H54 (cell line): ENCODE results near the gene RASAL3.

Source experiments
- DNase-seq: peaks from one replicate; pipeline ENCODE4 v3.0.0; 2011; ENCODE audit warnings: low spot score, mixed read lengths; ENCODE audit not compliant: insufficient read length
- FAIRE-seq: peaks from 3 replicates; lab custom pipeline; 2011; peaks lifted over from hg19 to GRCh38; lab: Jason Lieb, UNC
- POLR2A ChIP-seq: IDR thresholded peaks from 2 replicates; pipeline ENCODE4 v1.6.1; 2011; ENCODE audit warnings: low read depth, mild to moderate bottlenecking, low read length

The RASAL3 gene

GRCh38 chr19:15448778-15449619 is 15.3 kb downstream of the RASAL3 start:
- TF ChIP-seq POLR2A, result no peak
- no peak for DNase-seq
- FAIRE-seq, result no peak

DNA sequence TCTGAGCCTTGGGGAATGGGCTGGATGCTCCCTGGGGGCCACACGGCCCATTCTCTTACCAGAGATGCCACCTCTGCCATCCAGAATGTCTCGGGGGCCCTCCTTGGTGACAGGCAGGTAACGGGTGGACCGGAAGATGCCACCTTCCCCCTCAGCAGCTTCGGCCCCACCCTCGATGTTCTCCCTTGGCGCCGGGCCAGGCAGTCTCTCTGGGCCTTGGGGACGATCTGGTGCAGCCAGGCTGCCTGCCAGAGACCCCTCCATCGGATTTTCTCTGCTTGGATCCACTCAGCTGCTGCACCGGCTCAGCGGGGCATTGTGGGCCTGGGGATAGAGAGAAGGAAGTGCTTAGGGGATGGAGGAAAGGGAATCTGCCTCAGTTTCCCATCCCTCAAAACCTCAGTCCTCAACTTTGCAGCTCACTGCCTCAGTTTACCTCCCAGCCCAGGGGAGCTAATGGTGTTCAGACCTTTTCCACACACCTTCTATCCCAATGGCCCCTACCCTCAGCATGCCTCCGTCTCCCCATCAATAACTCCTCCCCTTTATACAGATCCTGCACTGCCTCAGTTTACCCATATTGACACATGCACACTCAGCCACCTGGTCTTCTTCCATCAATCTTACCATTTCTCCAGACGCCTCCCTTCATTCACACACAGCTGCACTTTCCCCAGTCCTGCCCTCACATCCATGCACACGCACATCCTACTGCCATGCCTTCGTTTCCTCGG is 16.1 kb downstream of the RASAL3 start:
- TF ChIP-seq POLR2A, result no peak

GRCh38 chr19:15447057-15447456 is 17.3 kb downstream of the RASAL3 start:
- TF ChIP-seq POLR2A, result no peak
- no peak for DNase-seq
- no peak for FAIRE-seq

More for the DNA sequence above, 16.1 kb downstream of the RASAL3 start:
- DNase-seq, result no peak
- no peak for FAIRE-seq

DNA sequence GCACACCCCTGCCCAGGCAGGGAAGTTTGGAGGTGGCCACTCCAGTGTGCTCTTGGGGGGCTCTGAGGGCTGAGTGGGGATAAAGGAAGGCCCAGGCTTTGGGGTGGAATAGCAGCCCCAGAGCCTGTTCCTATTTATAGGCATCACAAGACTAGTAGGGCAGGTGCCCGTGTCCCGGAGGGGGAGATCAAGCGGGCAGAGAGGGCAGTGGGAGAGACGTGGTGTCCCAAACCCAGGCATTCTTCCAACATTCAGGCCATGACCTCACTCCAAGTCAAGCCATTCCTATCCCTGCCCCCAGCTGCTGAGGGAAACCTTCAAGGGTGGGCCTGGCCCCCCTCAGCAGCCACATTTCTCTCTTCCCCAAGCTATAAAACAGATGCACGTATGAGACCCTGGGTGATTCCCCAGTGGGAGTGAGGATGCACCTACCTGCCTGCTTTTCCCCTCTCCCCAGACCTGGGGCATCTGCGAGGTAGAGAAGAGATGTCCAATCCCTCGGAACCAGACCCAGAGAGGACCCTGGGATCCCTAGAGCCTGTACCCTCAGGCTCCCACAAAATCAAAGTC is 18.5 kb downstream of the RASAL3 start:
- TF ChIP-seq POLR2A, result no peak
- no peak for DNase-seq
- no peak for FAIRE-seq

DNA sequence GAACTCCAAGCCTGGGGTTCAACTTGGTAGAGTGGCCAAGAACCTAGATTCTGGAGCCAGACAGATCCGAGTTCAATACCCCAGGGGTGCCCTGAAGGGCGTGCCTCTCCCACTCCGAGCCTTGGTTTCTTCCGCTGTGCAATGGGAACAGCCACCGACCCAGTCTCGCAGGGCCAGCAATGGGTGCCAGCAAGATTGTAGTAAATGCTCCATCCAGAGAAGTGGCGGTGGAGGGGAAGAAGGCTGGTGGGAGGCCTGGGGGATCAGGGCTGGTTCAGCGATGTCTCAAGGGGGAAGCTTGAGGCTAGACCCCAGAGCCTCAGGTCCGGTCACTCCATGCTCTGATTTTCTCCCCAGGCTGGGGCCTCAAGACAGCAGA is 19.1 kb downstream of the RASAL3 start:
- no peak for DNase-seq
- TF ChIP-seq POLR2A, result no peak
- no peak for FAIRE-seq

- no peak for TF ChIP-seq POLR2A
- DNase-seq (no peak), FAIRE-seq (no peak)
These were observed 19.7 kb downstream of the RASAL3 start for GRCh38 chr19:15444505-15445226.

- DNase-seq (no peak), FAIRE-seq (no peak)
- no peak for TF ChIP-seq POLR2A
These were observed 20.5 kb downstream of the RASAL3 start for GRCh38 chr19:15443838-15444237.

GRCh38 chr19:15443325-15443724 is 21.0 kb downstream of the RASAL3 start:
- FAIRE-seq (no peak), DNase-seq (no peak)
- no peak for TF ChIP-seq POLR2A

DNA sequence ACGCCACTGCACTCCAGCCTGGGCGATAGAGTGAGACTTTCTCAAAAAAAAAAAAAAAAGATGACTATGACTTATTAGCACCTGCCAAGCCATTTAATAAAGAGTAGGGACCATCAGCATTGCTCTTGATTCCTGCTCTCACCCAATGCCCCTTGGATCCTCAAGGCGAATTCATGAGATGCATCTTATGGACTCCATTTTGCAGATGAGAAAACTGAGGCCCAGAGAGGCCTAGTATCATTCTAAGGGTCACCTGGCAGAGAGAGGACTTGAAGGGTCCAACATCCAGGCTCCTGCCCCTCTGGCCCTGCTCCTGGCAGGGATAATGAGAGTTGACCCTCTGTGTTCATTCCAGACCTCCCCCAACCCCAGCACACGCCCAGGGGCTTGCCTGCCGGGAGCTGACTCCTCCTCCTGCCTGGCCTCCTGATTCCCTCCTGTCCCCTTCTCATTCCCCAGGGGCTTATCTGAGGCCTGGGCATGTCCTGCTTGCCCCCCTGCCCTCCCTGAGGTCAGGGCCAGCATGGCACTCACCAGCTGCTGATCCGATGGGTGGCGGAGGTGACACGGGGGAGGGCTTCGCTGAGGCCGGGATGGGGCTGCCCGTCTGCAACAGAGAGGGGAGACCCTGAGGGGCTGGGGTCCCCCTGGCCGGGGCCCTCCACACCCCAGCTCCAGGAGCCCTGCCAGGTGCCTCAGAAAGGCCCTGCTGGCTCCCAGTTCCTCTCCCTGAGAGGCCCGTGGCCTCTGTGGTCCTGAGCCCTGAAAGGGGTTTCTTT is 22.0 kb downstream of the RASAL3 start:
- DNase-seq, result no peak
- TF ChIP-seq POLR2A, result no peak
- no peak for FAIRE-seq

DNA sequence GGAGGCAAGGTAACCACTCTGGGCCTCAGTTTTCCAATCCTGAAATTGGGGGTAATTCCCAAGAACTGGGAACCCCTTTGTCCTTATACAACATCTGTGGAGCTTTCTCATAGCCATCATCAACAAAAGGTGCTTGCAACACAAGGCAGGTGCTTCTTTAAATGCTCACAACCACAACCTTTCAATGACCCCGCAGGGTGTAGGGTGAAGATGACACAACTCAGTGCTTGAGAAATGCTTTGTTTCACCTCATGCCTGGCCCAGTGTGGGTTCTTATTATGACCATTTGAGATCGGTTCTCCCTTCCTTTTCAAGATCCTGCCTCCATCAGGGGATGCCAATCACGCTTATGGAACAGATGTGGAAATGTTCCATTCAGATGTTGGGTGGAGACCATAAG is 23.0 kb downstream of the RASAL3 start:
- FAIRE-seq (no peak), DNase-seq (no peak)
- TF ChIP-seq POLR2A, result no peak

DNA sequence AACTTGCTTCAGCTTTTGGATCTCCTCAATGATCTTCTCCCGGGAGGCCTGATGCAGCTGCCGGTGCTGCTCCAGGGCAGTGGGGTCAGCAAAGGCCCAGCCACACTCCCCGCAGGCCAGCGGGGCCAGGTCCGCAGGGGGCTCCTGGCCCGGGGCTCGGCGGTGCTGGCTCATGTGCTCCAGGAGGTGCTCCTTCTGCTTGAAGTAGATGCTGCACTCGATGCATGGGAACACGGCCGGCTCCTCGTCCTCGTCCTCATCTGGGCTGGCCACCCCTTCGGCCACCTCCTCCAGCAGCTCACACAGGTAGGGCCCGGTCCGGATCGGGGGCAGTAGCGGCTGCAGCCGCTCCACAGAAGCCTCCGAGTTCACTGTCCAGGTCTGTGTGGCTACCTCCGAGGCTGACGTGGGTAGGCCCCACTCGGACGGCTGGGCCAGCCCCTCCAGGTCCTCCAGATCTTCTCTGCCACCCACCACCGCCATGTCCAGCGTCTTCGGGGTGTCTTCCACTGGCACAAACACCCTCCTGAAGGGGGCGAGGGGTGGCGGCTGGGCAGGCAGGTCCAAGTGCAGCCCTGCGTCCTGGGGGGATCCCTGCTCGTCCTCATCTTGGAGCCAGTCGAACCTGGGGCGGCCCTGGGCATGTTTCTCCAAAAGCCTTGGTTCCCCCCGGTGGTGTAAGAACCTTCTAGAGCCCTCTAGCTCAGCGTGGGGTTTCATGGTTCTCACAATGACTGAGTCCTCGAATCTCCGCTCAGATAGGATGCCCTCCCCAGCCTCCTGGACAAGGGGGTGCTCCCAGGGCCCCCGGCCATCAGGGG is 24.3 kb downstream of the RASAL3 start:
- no peak for TF ChIP-seq POLR2A
- no peak for FAIRE-seq
- no peak for DNase-seq

DNA sequence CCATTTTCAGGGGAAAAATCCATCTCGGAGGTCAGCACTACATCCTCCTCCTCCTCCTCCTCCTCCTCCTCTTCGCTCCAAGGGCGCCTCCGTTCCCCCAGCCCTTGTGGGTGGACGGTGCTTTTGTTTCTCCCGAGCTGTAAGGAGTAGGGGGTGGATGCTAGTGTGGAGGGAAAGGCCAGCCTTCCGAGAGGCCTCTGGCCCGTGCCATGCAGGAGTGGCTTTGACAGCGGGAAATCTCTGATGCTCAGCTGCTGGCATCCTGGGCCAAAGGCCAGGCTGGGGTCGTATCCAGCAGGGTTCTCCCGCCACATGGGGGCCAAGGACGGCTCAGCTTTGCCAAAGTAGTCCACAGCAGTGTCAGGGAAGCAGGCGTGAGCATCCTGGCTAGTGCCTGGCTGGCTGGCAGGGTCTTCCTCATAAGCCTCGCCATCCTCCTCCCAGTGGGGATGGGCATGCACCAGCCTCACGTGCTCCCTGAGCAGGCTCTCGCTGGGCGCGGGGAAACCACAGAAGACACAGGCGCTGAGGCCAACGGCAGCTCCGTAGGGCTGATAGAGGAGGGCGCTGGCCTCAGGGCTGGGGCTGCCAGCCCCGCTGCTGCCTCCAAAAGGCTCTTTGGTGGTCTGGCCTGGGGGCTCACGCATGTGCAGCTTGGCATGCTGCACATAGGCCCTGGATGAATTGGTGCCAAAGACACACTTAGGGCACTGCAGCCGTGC is 25.1 kb downstream of the RASAL3 start:
- no peak for DNase-seq
- no peak for TF ChIP-seq POLR2A
- no peak for FAIRE-seq
